Mesothelial cell of epicardium (in vitro differentiated cells): ENCODE data around the gene P4HA3. TPM values are rescaled to one million over a fixed set of nuclear protein-coding genes. Genes with fewer than 3 reads are reported as not detected.

ENCODE experiments used
- DNase-seq, 2 experiments: peaks; one replicate each; pipeline ENCODE4 v3.0.0; 2021; ENCODE audit warnings: low spot score in 2 of 2; ENCODE audit not compliant: unreplicated experiment in 2 of 2
- H3K27ac Mint-ChIP-seq: 2 replicates; pipeline ENCODE4 v1.8.0; 2021; ENCODE audit warnings: mixed read lengths
- H3K27me3 Mint-ChIP-seq: 2 replicates; pipeline ENCODE4 v1.8.0; 2021; ENCODE audit warnings: low read depth, mixed read lengths
- H3K36me3 Mint-ChIP-seq: 2 replicates; pipeline ENCODE4 v1.8.0; 2021; ENCODE audit warnings: mixed read lengths
- H3K4me1 Mint-ChIP-seq: 2 replicates; pipeline ENCODE4 v1.8.0; 2021; ENCODE audit warnings: mixed read lengths
- H3K4me3 Mint-ChIP-seq: 2 replicates; pipeline ENCODE4 v1.8.0; 2021; ENCODE audit warnings: mild to moderate bottlenecking, moderate library complexity, mixed read lengths
- H3K9me3 Mint-ChIP-seq: 2 replicates; pipeline ENCODE4 v1.8.0; 2021; ENCODE audit warnings: mixed read lengths
- CTCF ChIP-seq: fragments of 200-600 bp; sonication (generic); IDR thresholded peaks from one replicate; pipeline ENCODE4 v1.5.0; 2021; ENCODE audit warnings: antibody characterized with exemption; ENCODE audit not compliant: unreplicated experiment
- total RNA-seq: library from RNA; stranded (reverse); gene quantifications from 3 replicates; pipeline ENCODE4 v1.2.1, GENCODE V29; 2021

P4HA3 gene
- total RNA-seq, 1 donor from 2014 or later: 1.7 TPM

- Mint-ChIP-seq H3K27me3 (no peaks in the 10 kb centered on the region), H3K27ac (no peak overlapping the region), H3K4me3 (no peak overlapping the region), H3K36me3 (no peaks in the 10 kb centered on the region), H3K4me1 (peaks cover 17% of the 10 kb centered on the region), H3K9me3 (no peaks in the 10 kb centered on the region)
- TF ChIP-seq CTCF: no peak
- DNase-seq: no peak
Observed at GRCh38 chr11:74276581-74276980, 34.9 kb downstream of the P4HA3 start.

- no peak overlapping the region for H3K4me3 Mint-ChIP-seq
- peaks cover 17% of the 10 kb centered on the region for H3K4me1 Mint-ChIP-seq
- TF ChIP-seq CTCF: no peak
- H3K9me3 Mint-ChIP-seq: no peaks in the 10 kb centered on the region
- H3K36me3 Mint-ChIP-seq: no peaks in the 10 kb centered on the region
- H3K27me3 Mint-ChIP-seq: no peaks in the 10 kb centered on the region
- no peak overlapping the region for H3K27ac Mint-ChIP-seq
- DNase-seq: no peak
Observed at GRCh38 chr11:74272276-74272675, 39.2 kb downstream of the P4HA3 start.

- H3K27me3 Mint-ChIP-seq: no peaks in the 10 kb centered on the region
- no peak overlapping the region for H3K27ac Mint-ChIP-seq
- DNase-seq: no peak
- H3K36me3 Mint-ChIP-seq: no peaks in the 10 kb centered on the region
- no peak overlapping the region for H3K4me3 Mint-ChIP-seq
- peaks cover 22% of the 10 kb centered on the region for H3K4me1 Mint-ChIP-seq
- no peaks in the 10 kb centered on the region for H3K9me3 Mint-ChIP-seq
- TF ChIP-seq CTCF: no peak
Observed at GRCh38 chr11:74269161-74269811, 42.2 kb downstream of the P4HA3 start.

GRCh38 chr11:74268456-74268855, 43.0 kb downstream of the P4HA3 start:
- Mint-ChIP-seq H3K4me3 (no peak overlapping the region), H3K4me1 (peaks cover 22% of the 10 kb centered on the region), H3K36me3 (no peaks in the 10 kb centered on the region), H3K27ac (no peak overlapping the region), H3K9me3 (no peaks in the 10 kb centered on the region), H3K27me3 (no peaks in the 10 kb centered on the region)
- no peak for DNase-seq
- TF ChIP-seq CTCF: no peak

- DNase-seq: no peak
- Mint-ChIP-seq H3K36me3 (no peaks in the 10 kb centered on the region), H3K4me1 (peaks cover 15% of the 10 kb centered on the region), H3K4me3 (no peak overlapping the region), H3K27me3 (no peaks in the 10 kb centered on the region), H3K9me3 (no peaks in the 10 kb centered on the region), H3K27ac (no peak overlapping the region)
- no peak for TF ChIP-seq CTCF
Observed at GRCh38 chr11:74267014-74267413, 44.4 kb downstream of the P4HA3 start.

- Mint-ChIP-seq H3K36me3 (no peaks in the 10 kb centered on the region), H3K27ac (no peak overlapping the region), H3K4me3 (no peak overlapping the region), H3K27me3 (no peaks in the 10 kb centered on the region), H3K4me1 (peaks cover 15% of the 10 kb centered on the region), H3K9me3 (peaks cover 4% of the 10 kb centered on the region)
- TF ChIP-seq CTCF: no peak
- DNase-seq: no peak
Observed at GRCh38 chr11:74265256-74265655, 46.2 kb downstream of the P4HA3 start.
